Endothelial cell of umbilical vein (primary cell): Measurements from ENCODE around the gene RPS6KA3. TPM values are rescaled to one million over a fixed set of nuclear protein-coding genes. Genes with fewer than 3 reads are reported as not detected.

Experiments
- BruUV-seq: library from RNA; stranded (reverse); fragments of 400-500 nt; replicated peaks from 2 replicates; lab custom pipeline; 2021; lab: Mats Ljungman, UMichigan
- CTCF ChIA-PET: fragments of 300-600, 350-600 bp; sonication (Branson Sonifier 250); formaldehyde crosslinking; loops from one replicate; lab custom pipeline; 2021; ENCODE audit warnings: antibody characterized with exemption, inconsistent platforms; lab: Charles Lee
- POLR2A ChIA-PET: fragments of 300-600, 350-600 bp; sonication (Branson Sonifier 250); formaldehyde crosslinking; loops from one replicate; lab custom pipeline; 2021; ENCODE audit warnings: antibody characterized with exemption, inconsistent platforms; lab: Charles Lee
- DNase-seq: peaks from one replicate; pipeline ENCODE4 v3.0.0-alpha.2; 2011; ENCODE audit warnings: low read depth, low spot score
- FAIRE-seq: peaks from 2 replicates; lab custom pipeline; 2011; peaks lifted over from hg19 to GRCh38; lab: Jason Lieb, UNC
- H2AFZ ChIP-seq: 2 replicates; pipeline ENCODE4 v1.6.0; 2012; ENCODE audit warnings: low read depth, low read length, control low read depth, inconsistent platforms
- H3K27ac ChIP-seq: 2 replicates; pipeline ENCODE4 v1.5.1; 2011; ENCODE audit warnings: low read depth, mild to moderate bottlenecking, control low read depth, low read length, moderate library complexity; ENCODE audit not compliant: insufficient read depth
- H3K27me3 ChIP-seq, 2 experiments: 2 replicates each; pipeline versions ENCODE4 v1.6.0 to v1.6.1; 2011; ENCODE audit warnings: low read length in 2 of 2, mixed read lengths in 1 of 2; ENCODE audit not compliant: control insufficient read depth in 2 of 2, insufficient read depth in 2 of 2
- H3K36me3 ChIP-seq, 2 experiments: 2 replicates in 1 of 2; 3 replicates in 1 of 2; pipeline ENCODE4 v1.5.1; 2011; ENCODE audit warnings: low read length in 2 of 2, mild to moderate bottlenecking in 1 of 2, moderate library complexity in 1 of 2; ENCODE audit not compliant: control insufficient read depth in 2 of 2, insufficient read depth in 2 of 2; ENCODE audit errors: extremely low read depth in 1 of 2
- H3K4me1 ChIP-seq: 3 replicates; pipeline ENCODE4 v1.5.1; 2011; ENCODE audit warnings: mild to moderate bottlenecking, low read length; ENCODE audit not compliant: control insufficient read depth, insufficient read depth; ENCODE audit errors: extremely low read depth
- H3K4me2 ChIP-seq: 2 replicates; pipeline ENCODE4 v1.6.1; 2011; ENCODE audit warnings: low read length, control low read depth, mixed read lengths; ENCODE audit not compliant: insufficient read depth
- H3K4me3 ChIP-seq, 3 experiments: fragments of 200-600 bp in 1 of 3; sonication (generic), shearing (Covaris generic) in 1 of 3; replicated peaks in 1 of 3; 2 replicates each; pipeline ENCODE4 v1.5.1; 2011 to 2016; ENCODE audit warnings: control low read depth in 3 of 3, low read length in 3 of 3, mild to moderate bottlenecking in 2 of 3, inconsistent platforms in 1 of 3, low read depth in 1 of 3, moderate library complexity in 1 of 3; ENCODE audit not compliant: insufficient read depth in 1 of 3
- H3K79me2 ChIP-seq: 2 replicates; pipeline ENCODE4 v1.6.0; 2012; ENCODE audit warnings: low read length, inconsistent platforms; ENCODE audit not compliant: control insufficient read depth, insufficient read depth
- H3K9ac ChIP-seq: replicated peaks from 2 replicates; pipeline ENCODE3; 2011; ENCODE audit warnings: low read length, control low read depth; ENCODE audit not compliant: insufficient read depth; ENCODE audit errors: extremely low read depth
- H3K9me1 ChIP-seq: replicated peaks from 3 replicates; pipeline ENCODE4 v1.6.0; 2011; ENCODE audit warnings: mild to moderate bottlenecking, low read length; ENCODE audit not compliant: control insufficient read depth, insufficient read depth; ENCODE audit errors: extremely low read depth
- H3K9me3 ChIP-seq: replicated peaks from 2 replicates; pipeline ENCODE4 v1.5.1; 2012; ENCODE audit warnings: low read length, inconsistent platforms; ENCODE audit not compliant: control insufficient read depth, insufficient read depth
- H4K20me1 ChIP-seq: replicated peaks from 2 replicates; pipeline ENCODE3; 2011; ENCODE audit warnings: mild to moderate bottlenecking, low read length; ENCODE audit not compliant: control insufficient read depth, insufficient read depth; ENCODE audit errors: extremely low read depth
- EZH2 ChIP-seq: IDR thresholded peaks from 2 replicates; pipeline ENCODE4 v1.6.1; 2012; ENCODE audit warnings: borderline replicate concordance, low read depth, mild to moderate bottlenecking, moderate library complexity, low read length, inconsistent platforms; ENCODE audit not compliant: severe bottlenecking
- FOS ChIP-seq: IDR thresholded peaks from 2 replicates; pipeline ENCODE4 v1.6.1; 2011; ENCODE audit warnings: mild to moderate bottlenecking, low read length, moderate library complexity, borderline replicate concordance; ENCODE audit not compliant: insufficient read depth
- GATA2 ChIP-seq: IDR thresholded peaks from 2 replicates; pipeline ENCODE4 v1.7.0; 2011; ENCODE audit warnings: low read depth, mild to moderate bottlenecking, moderate library complexity, mixed read lengths, low read length; ENCODE audit not compliant: insufficient read length, insufficient read depth
- JUN ChIP-seq: IDR thresholded peaks from 2 replicates; pipeline ENCODE4 v1.6.1; 2011; ENCODE audit warnings: borderline replicate concordance, low read depth; ENCODE audit not compliant: insufficient read length, insufficient read depth
- POLR2A ChIP-seq: IDR thresholded peaks from 2 replicates; pipeline ENCODE4 v1.6.1; 2012; ENCODE audit warnings: low read depth, mild to moderate bottlenecking, control low read depth, low read length
- POLR2AphosphoS5 ChIP-seq: IDR thresholded peaks from 2 replicates; pipeline ENCODE4 v1.6.1; 2012; ENCODE audit warnings: low read depth, mild to moderate bottlenecking, control low read depth, low read length, moderate library complexity; ENCODE audit not compliant: insufficient read depth
- dilution Hi-C: fragments of 300-500 bp; cut with MboI; formaldehyde crosslinking; loops from one replicate; pipeline ENCODE4 v1.15.0; 2019; ENCODE audit warnings: low sequenced_read_pairs; ENCODE audit not compliant: extremely low pct_ligation_motif_present
- intact Hi-C: fragments of 100-400 bp; cut with micrococcal nuclease; formaldehyde crosslinking; loops from one replicate; pipeline ENCODE4 v1.10.0; 2022
- polyA plus RNA-seq, 4 experiments: library from polyadenylated mRNA; depleted of rRNA in 3 of 4; stranded (reverse) in 3 of 4; unstranded in 1 of 4; fragments of >200 nt; gene quantifications; 2 replicates each; pipeline versions ENCODE4 v1.2.1 to v1.2.3, GENCODE V29; 2011 to 2012; ENCODE audit warnings: missing spikeins in 1 of 4
- total RNA-seq: library from RNA; stranded (reverse); gene quantifications from 2 replicates; pipeline ENCODE4 v1.2.3, GENCODE V29; 2021
- TF ChIP-seq, protein P1 (sequence below): IDR thresholded peaks from 2 replicates; pipeline ENCODE4 v1.6.1; 2011; ENCODE audit not compliant: insufficient read depth, insufficient read length
- TF ChIP-seq, protein P2 (sequence below), 2 donors: IDR thresholded peaks; 1 replicate in 1 of 2; 2 replicates in 1 of 2; pipeline ENCODE4 v1.5.1; 2011; ENCODE audit warnings: low read length in 2 of 2, mild to moderate bottlenecking in 2 of 2, moderate library complexity in 2 of 2, control low read depth in 1 of 2, inconsistent platforms in 1 of 2, low read depth in 1 of 2; ENCODE audit not compliant: insufficient read depth in 1 of 2; ENCODE audit errors: extremely low read depth in 1 of 2

RPS6KA3 gene
- total and polyA plus RNA-seq, 2 donors (not counting 3 experiments of a cell fraction or from before 2014, with no cell fraction given) = 24.4 to 61.6 TPM

DNA sequence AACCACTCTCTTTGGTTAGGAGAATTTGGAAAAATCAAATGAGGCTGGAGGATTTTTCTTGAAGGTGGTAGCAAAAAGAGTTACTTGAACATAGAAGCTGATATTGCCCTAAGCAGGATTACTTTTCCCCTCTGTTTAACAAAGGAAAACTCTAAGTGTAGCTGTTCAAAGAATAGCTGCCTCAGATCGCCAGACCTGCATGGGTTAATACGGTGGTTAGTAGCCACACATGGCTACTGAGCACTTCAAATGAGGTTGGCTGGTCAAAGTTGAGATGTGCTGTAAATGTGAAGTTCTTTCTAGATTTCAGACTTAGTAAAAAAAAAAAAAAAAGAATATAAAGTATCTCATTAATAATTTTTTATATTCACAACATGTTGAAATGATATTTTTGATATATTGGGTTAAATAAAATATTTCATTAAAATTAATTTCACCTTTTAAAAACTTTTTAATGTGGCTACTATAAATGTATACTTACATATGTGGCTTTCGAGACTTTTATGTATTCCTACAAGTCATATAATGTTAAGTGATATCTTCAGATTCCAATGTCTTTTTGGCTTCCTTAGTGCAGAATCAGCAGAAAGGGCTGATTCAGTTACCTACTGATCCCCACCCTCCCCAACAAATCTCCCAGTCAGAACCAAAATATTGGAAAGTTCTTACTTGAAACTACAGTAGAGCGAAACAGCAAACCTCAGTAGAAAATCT is 3.3 kb upstream of the RPS6KA3 start:
- FAIRE-seq (no peak), DNase-seq (no peak)
- no TSS peak for BruUV-seq
- TF ChIP-seq, protein P1, sequence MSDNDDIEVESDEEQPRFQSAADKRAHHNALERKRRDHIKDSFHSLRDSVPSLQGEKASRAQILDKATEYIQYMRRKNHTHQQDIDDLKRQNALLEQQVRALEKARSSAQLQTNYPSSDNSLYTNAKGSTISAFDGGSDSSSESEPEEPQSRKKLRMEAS = no peak
- TF ChIP-seq GATA2 = no peak
- no peak for TF ChIP-seq POLR2A
- no peak for TF ChIP-seq JUN
- no peak for TF ChIP-seq POLR2AphosphoS5
- no peak for TF ChIP-seq EZH2
- TF ChIP-seq, protein P2, sequence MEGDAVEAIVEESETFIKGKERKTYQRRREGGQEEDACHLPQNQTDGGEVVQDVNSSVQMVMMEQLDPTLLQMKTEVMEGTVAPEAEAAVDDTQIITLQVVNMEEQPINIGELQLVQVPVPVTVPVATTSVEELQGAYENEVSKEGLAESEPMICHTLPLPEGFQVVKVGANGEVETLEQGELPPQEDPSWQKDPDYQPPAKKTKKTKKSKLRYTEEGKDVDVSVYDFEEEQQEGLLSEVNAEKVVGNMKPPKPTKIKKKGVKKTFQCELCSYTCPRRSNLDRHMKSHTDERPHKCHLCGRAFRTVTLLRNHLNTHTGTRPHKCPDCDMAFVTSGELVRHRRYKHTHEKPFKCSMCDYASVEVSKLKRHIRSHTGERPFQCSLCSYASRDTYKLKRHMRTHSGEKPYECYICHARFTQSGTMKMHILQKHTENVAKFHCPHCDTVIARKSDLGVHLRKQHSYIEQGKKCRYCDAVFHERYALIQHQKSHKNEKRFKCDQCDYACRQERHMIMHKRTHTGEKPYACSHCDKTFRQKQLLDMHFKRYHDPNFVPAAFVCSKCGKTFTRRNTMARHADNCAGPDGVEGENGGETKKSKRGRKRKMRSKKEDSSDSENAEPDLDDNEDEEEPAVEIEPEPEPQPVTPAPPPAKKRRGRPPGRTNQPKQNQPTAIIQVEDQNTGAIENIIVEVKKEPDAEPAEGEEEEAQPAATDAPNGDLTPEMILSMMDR (IDR thresholded peaks at IDR 0.05; ENCODE audit: extremely low read depth in 1 of 2, insufficient read depth in 1 of 2, low read depth in 1 of 2, low read length in 2 of 2) = no peak
- TF ChIP-seq FOS = no peak
- Histone ChIP-seq H4K20me1 (no peaks in the 10 kb centered on the region), H3K4me3 (no peak overlapping the region), H3K27me3 (no peaks in the 10 kb centered on the region), H3K9ac (no peak overlapping the region), H3K27ac (no peak overlapping the region), H3K79me2 (peaks cover 12% of the 10 kb centered on the region), H3K9me1 (no peaks in the 10 kb centered on the region), H3K36me3 (no peaks in the 10 kb centered on the region), H3K4me1 (peaks cover 6% of the 10 kb centered on the region), H3K9me3 (no peaks in the 10 kb centered on the region), H2AFZ (no peak overlapping the region), H3K4me2 (no peak overlapping the region)
- POLR2A ChIA-PET = no interaction called here
- dilution Hi-C loops = no loop called here
- intact Hi-C loops = loop anchor here (5.0 kb wide), 3 partner anchors 128 to 247 kb away; partner anchors contain the start of gene EIF1AX
- CTCF ChIA-PET = no interaction called here
